HCT116 (cell line): ENCODE results near the gene NR4A1. TPM values are rescaled to one million over a fixed set of nuclear protein-coding genes. Genes with fewer than 3 reads are reported as not detected.

Source experiments
- ATAC-seq: fragments of 200-7000 bp; cut with Tn5 transposase; 2 replicates; pipeline ENCODE4 v1.9.1; 2020; ENCODE audit warnings: mild to moderate bottlenecking, moderate library complexity
- BruUV-seq: library from RNA; stranded (reverse); fragments of 400-500 nt; replicated peaks from 2 replicates; lab custom pipeline; 2021; lab: Mats Ljungman, UMichigan
- CTCF ChIA-PET: fragments of 300-600 bp; sonication (Branson Sonifier 250); formaldehyde crosslinking; loops from one replicate; lab custom pipeline; 2021; ENCODE audit warnings: antibody characterized with exemption; lab: Charles Lee
- POLR2A ChIA-PET: fragments of 300-600, 350-600 bp; sonication (Branson Sonifier 250); formaldehyde crosslinking; loops from one replicate; lab custom pipeline; 2021; ENCODE audit warnings: antibody characterized with exemption; lab: Charles Lee
- RAD21 ChIA-PET, 2 experiments: fragments of 300-600 bp; sonication (Branson Sonifier 250); formaldehyde crosslinking; loops; one replicate each; lab custom pipeline; 2023; ENCODE audit warnings: low total read pairs in 2 of 2; ENCODE audit not compliant: uncharacterized antibody in 2 of 2, unreplicated experiment in 2 of 2, low non-redundant PET in 1 of 2; lab: Charles Lee
- DNase-seq: peaks from one replicate; pipeline ENCODE4 v3.0.0-alpha.2; 2010; ENCODE audit warnings: low read depth, low spot score
- H2AFZ ChIP-seq: fragments of 200-600 bp; shearing (Covaris generic), sonication (generic); 2 replicates; pipeline ENCODE4 v1.6.1; 2017; ENCODE audit warnings: low read depth, mixed run types, mixed read lengths, antibody characterized with exemption, low read length; ENCODE audit not compliant: poor library complexity, severe bottlenecking
- H3K27ac ChIP-seq: 2 replicates; pipeline ENCODE4 v1.5.1; 2012; ENCODE audit warnings: low read depth, low read length
- H3K27me3 ChIP-seq: fragments of 200-600 bp; sonication (generic); 2 replicates; pipeline ENCODE4 v1.6.1; 2016; ENCODE audit warnings: mixed run types, low read length, mixed read lengths; ENCODE audit not compliant: insufficient read depth
- H3K36me3 ChIP-seq, 2 experiments: fragments of 200-500 bp in 1 of 2; fragments of 200-600 bp in 1 of 2; sonication (Bioruptor generic) in 1 of 2; sonication (generic) in 1 of 2; 2 replicates each; pipeline versions ENCODE4 v1.5.1 to v1.6.1; 2014 to 2016; ENCODE audit warnings: low read length in 2 of 2, inconsistent platforms in 1 of 2, mixed read lengths in 1 of 2, mixed run types in 1 of 2; ENCODE audit not compliant: insufficient read depth in 2 of 2, control insufficient read depth in 1 of 2
- H3K4me1 ChIP-seq, 2 experiments: fragments of 200-600 bp in 1 of 2; sonication (generic) in 1 of 2; 2 replicates each; pipeline versions ENCODE4 v1.5.1 to v1.6.1; 2012 to 2017; ENCODE audit warnings: low read length in 2 of 2, inconsistent platforms in 1 of 2, mild to moderate bottlenecking in 1 of 2, mixed read lengths in 1 of 2, mixed run types in 1 of 2, moderate library complexity in 1 of 2; ENCODE audit not compliant: insufficient read depth in 2 of 2, control insufficient read depth in 1 of 2
- H3K4me2 ChIP-seq: fragments of 200-600 bp; sonication (generic); 2 replicates; pipeline ENCODE4 v1.6.1; 2017; ENCODE audit warnings: mixed run types, low read length, mixed read lengths
- H3K4me3 ChIP-seq, 2 experiments: fragments of 200-600 bp in 1 of 2; sonication (generic) in 1 of 2; replicated peaks in 1 of 2; 2 replicates each; pipeline ENCODE4 v1.5.1; 2011 to 2016; ENCODE audit warnings: low read length in 2 of 2, control low read depth in 1 of 2, low read depth in 1 of 2, mild to moderate bottlenecking in 1 of 2, mixed read lengths in 1 of 2, mixed run types in 1 of 2
- H3K79me2 ChIP-seq: fragments of 200-600 bp; sonication (generic); 2 replicates; pipeline ENCODE4 v1.6.1; 2017; ENCODE audit warnings: mild to moderate bottlenecking, mixed run types, low read length, moderate library complexity, mixed read lengths; ENCODE audit not compliant: insufficient read depth
- H3K9ac ChIP-seq: fragments of 200-600 bp; sonication (generic); 2 replicates; pipeline ENCODE4 v1.6.1; 2016; ENCODE audit warnings: low read length, mixed read lengths
- H3K9me2 ChIP-seq: fragments of 200-600 bp; sonication (generic), shearing (Covaris generic); 2 replicates; pipeline ENCODE4 v1.6.1; 2017; ENCODE audit warnings: mixed run types, mild to moderate bottlenecking, moderate library complexity; ENCODE audit not compliant: insufficient read depth
- H3K9me3 ChIP-seq, 2 experiments: fragments of 200-500 bp in 1 of 2; fragments of 200-600 bp in 1 of 2; sonication (Bioruptor generic) in 1 of 2; sonication (generic) in 1 of 2; 2 replicates each; pipeline ENCODE4 v1.6.1; 2014 to 2017; ENCODE audit warnings: low read length in 2 of 2, mixed read lengths in 2 of 2, inconsistent platforms in 1 of 2, low read depth in 1 of 2, mild to moderate bottlenecking in 1 of 2, mixed run types in 1 of 2, moderate library complexity in 1 of 2; ENCODE audit not compliant: control insufficient read depth in 1 of 2, insufficient read depth in 1 of 2
- H4K20me1 ChIP-seq: fragments of 200-600 bp; sonication (generic), shearing (Covaris generic); 2 replicates; pipeline ENCODE4 v1.6.1; 2017; ENCODE audit warnings: mixed run types, mild to moderate bottlenecking, moderate library complexity; ENCODE audit not compliant: insufficient read depth
- ATF3 ChIP-seq: IDR thresholded peaks from 2 replicates; pipeline ENCODE4 v1.6.1; 2012
- CBX3 ChIP-seq: IDR thresholded peaks from 2 replicates; pipeline ENCODE4 v1.6.1; 2012; ENCODE audit warnings: low read depth
- EGR1 ChIP-seq: IDR thresholded peaks from 2 replicates; pipeline ENCODE4 v1.6.1; 2012; ENCODE audit warnings: low read depth
- POLR2A ChIP-seq: IDR thresholded peaks from 2 replicates; pipeline ENCODE4 v1.7.0; 2011; ENCODE audit warnings: borderline replicate concordance; ENCODE audit not compliant: insufficient read depth, insufficient read length; ENCODE audit errors: extremely low read depth
- REST ChIP-seq: IDR thresholded peaks from 2 replicates; pipeline ENCODE4 v1.6.1; 2012; ENCODE audit warnings: low read depth
- SRF ChIP-seq: IDR thresholded peaks from 2 replicates; pipeline ENCODE4 v1.6.1; 2012; ENCODE audit warnings: low read depth
- YY1 ChIP-seq: IDR thresholded peaks from 2 replicates; pipeline ENCODE4 v1.6.1; 2011; ENCODE audit warnings: low read length, low read depth, moderate library complexity, mild to moderate bottlenecking; ENCODE audit not compliant: insufficient replicate concordance; ENCODE audit errors: extremely low read depth
- ZBTB33 ChIP-seq: IDR thresholded peaks from 2 replicates; pipeline ENCODE4 v1.6.1; 2011; ENCODE audit warnings: mild to moderate bottlenecking, low read length, moderate library complexity; ENCODE audit not compliant: insufficient replicate concordance; ENCODE audit errors: extremely low read depth
- ZFX ChIP-seq: fragments of 450-650 bp; IDR thresholded peaks from 2 replicates; pipeline ENCODE4 v1.6.1; 2017
- ZNF274 ChIP-seq: fragments of 200-500 bp; sonication (Bioruptor generic); IDR thresholded peaks from 2 replicates; pipeline ENCODE4 v1.6.1; 2014; ENCODE audit warnings: mild to moderate bottlenecking, low read depth, low read length, inconsistent platforms
- intact Hi-C: fragments of 100-400 bp; cut with micrococcal nuclease; formaldehyde crosslinking; loops from 2 replicates; pipeline ENCODE4 v1.10.0; 2022
- total RNA-seq: library from RNA; stranded (reverse); gene quantifications from one replicate; pipeline ENCODE4 v1.2.1, GENCODE V29; 2021; ENCODE audit not compliant: unreplicated experiment

Gene NR4A1
- total RNA-seq, 1 experiment from 2014 or later, result 35.3 TPM

- intact Hi-C loops, result no loop called here
- ChIA-PET CTCF (no interaction called here), POLR2A (no interaction called here), RAD21 (no interaction called here)
- Histone ChIP-seq H3K4me3 (no peak overlapping the region), H3K4me2 (no peak overlapping the region), H3K79me2 (no peaks in the 10 kb centered on the region), H3K27me3 (no peaks in the 10 kb centered on the region), H3K27ac (no peak overlapping the region), H3K9me3 (no peaks in the 10 kb centered on the region), H3K9me2 (no peaks in the 10 kb centered on the region), H3K9ac (no peak overlapping the region), H3K36me3 (no peaks in the 10 kb centered on the region), H2AFZ (no peak overlapping the region), H3K4me1 (peaks cover 0 to 8% of the 10 kb centered on the region in 2 experiments; a peak in 2 of 4 replicates), H4K20me1 (no peaks in the 10 kb centered on the region)
- no peak for DNase-seq
- no peak for TF ChIP-seq CBX3
- TF ChIP-seq ATF3, result no peak
- no peak for TF ChIP-seq SRF
- TF ChIP-seq ZNF274, result no peak
- no peak for TF ChIP-seq ZFX
- TF ChIP-seq POLR2A, result no peak
- TF ChIP-seq EGR1, result no peak
- TF ChIP-seq YY1, result no peak
- no peak for TF ChIP-seq ZBTB33
- TF ChIP-seq REST, result no peak
- ATAC-seq, result no peak
- BruUV-seq, result no TSS peak
Observed at GRCh38 chr12:52014567-52015530, 36.4 kb upstream of the NR4A1 start.
